HG03108 (cell line): Measurements from ENCODE around the gene DUSP6.

Experiments
- ATAC-seq: cut with Tn5 transposase; IDR thresholded peaks from one replicate; pipeline ENCODE4 v1.9.1; 2021; ENCODE audit warnings: moderate library complexity; ENCODE audit not compliant: unreplicated experiment

DUSP6 gene

DNA sequence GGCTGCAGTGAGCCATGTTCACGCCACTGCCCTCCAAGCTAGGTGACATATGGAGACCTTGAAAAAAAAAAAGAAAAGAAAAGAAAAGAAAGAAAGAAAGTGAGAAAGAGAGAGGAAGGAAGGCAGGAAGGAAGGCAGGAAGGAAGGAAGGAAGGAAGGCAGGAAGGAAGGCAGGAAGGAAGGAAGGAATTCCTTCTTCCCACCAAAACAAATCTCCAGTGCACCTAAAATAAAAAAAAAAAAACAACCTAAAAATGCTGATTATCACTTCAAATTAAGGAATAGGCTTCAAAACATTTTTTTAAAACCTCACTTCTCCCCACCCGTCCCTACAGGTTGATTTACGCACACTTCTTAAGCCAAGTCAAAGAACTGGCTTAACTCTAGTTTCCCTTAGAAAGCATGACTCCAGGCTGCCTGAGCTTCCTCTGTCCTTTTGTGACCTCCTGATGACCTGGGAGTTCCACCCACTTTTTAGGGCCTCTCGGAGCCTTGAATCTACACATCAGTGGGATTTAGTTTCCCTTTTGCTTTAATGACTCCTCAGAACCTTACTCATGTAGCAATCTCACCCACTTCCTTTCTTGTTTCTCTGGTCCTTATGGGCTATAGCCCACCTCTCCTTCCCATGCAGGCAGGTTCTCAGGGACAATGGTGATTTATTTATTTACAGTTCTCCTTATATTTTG is 18.6 kb downstream of the DUSP6 start:
- ATAC-seq, result no peak

DNA sequence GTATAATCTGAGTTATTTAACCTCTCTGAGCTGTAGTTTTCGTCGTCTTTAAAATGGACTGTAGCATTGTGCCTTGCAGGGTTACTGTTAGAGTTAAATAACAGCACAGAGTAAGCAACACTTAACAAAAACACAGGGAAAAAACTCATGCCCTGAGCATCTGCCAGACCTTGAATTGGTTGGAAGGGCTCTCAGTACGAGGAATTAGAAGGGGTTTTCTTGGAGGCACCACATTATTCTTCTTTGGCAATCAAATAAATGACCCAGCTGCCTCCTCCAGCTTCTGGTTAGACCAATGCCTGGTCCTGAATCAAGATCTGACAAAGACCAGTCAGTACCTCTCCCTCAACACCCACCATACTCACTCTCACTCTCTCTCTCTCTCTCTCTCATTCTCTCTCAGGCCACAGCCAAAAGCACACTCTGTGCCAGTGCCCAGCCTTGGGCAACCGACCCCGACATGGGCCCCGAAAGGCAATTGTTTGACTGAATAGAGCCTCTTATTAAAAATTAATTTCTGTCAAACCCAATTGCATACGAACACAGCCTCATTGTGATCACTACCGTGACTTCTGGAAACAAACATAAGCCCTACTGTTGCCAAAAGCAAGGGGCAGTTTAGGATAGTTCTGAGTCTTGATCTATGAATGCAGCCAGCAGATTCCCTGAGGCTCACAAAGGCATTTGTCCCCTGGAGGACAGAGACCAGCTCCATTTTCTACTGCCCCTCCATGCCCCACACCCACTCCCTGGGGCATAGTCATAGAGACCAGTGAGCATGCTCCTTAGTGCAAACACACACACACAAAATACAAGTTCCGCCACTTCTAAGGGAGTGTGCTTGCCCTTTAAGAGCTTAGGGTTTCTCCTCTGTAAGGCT is 23.9 kb downstream of the DUSP6 start:
- ATAC-seq, result no peak

DNA sequence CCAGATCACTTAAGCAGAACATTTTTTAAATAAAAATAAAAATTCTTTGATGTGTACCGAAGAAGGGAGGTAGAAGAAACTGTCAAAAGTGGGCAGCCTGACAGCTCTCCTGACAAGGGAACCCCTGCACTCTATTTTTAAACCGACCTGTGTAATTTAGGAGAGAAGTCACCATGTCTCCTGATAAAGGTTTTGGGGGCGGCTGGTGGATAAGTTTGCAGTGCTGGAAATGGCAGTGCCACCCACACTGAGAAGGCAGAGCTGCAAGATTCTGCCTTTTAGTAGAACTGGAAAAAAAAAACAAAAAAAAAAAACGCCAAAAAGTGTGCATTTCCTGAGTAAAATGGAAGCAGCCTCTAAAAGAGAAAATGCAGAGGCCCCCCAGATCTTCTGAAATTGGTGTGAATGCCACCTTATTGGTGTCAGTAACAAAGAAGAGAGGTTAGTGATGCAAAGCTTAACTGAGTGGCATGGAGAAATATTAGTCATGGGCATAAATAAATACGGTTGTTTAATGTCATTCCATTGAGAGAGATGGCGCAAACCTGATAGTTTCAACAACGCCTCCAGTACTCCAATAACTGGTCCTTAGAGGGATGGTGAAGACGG is 24.7 kb downstream of the DUSP6 start:
- ATAC-seq, result no peak

DNA sequence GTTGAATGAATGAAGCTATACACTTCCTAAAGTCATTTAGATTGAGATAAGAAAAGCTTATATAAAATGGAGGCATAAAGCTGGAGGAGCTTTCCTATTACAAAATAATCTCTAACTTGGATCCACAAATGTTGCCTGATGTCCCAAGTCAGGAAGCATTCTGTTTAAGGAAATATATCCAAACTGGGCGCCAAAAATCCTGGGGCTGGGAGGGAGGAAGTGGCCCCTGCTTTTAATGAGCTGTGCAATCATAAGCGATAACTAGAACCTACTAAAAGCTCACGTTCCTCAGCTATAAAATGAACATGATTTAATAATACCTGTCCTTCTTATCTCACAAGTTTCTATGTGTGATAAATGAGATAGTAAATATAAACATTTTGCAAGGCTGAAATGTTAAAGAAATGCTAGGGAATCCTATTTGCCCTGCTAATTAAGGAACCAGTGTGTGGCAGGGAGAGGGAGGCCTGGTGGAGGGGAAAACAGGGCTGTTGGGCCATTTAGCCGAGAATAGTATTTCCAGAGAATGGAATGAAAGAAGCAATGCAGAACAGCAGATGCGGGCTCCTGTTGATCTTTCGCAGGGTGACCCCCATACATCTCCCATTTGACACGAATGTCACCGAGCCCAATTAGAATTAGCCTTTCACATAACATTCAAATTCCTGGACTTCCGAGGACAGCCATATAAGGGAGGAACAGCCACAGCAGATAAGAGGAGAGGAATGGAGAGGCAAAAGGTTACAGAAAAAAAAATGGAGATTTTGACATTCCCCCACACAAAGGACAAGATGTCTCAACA is 25.9 kb downstream of the DUSP6 start:
- ATAC-seq, result no peak

DNA sequence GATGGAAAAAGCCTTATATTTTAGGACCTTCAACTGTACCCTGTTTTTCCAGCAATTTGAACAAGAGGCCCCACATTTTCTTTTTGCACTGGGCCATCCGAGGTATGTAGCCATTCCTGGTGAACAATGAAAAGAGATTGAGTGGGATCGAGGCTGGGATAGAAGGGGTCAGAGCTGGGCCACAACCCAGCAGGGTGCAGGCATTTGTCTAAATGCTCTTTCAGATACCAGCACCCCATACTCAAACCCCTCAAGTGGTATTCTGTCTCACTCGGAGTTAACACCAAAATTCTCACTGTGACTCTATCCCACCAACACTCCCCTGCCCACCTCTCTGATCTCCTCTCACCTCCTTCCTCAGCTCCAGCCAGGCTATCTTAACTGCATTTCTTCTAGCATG is 26.8 kb downstream of the DUSP6 start:
- no peak for ATAC-seq

DNA sequence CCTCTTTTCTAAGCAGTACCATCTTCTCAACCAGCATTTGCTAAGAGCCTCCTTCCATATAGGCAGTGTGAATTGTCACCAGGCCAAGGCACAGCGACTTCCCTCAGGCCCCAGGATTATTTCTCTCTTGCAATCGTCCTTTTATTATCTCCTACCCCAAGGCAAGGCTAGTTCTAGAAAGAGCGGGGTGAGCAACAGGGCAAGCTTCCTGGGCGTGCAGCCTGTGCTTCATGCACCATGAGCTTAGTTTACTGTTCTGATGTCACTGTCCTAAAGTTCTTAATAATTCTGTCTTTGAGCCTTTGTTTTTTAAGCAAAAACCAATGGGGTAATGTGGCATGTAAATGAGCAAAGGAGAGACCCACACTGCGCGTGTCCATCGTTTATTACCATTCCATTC is 27.9 kb downstream of the DUSP6 start:
- no peak for ATAC-seq

DNA sequence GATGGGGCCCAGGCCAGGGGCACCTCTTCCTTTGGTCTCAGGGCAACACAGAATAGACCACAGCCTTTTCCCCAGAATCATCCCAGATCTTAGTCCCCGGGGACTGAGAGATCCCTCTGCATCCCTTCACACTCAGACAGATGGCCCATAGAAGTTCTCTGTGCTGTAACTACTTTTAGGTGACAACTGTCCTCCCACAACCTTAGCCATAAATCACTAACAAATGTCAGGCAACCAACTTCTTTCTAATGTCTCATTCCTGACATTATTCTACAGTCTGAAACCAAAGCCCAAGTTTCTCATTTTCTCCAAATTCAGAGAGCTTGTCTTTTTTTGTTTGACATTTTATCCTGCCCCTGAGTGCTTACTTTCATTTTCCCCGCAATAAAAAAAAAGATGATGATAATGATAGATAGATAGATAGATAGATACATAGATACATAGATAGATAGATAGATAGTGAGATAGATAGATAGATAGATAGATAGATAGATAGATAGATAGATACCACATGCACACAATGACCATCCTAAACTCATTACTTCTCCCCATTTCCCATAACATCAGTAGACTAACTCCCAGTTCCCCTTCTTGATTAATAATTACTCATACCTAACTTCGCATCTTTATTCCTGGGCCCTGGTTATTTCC is 28.6 kb downstream of the DUSP6 start:
- no peak for ATAC-seq

DNA sequence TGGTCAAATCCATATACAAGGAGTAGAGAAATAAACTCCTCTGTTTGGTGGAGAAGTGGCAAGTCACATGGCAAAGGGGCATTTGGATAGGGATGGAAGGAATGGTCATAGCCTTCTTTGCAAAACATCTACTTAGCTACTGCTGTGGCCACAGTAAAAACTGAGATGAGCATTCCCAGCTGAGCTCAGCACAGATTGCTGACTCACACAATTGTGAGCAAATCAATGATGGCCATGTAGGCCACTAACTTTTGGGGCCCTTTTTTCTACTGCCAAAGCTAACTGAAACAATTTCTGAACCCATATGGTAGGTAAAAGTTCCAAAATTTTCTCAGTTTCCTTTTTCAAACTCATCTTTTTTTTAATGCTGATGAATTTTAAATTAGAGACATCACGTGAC is 31.6 kb downstream of the DUSP6 start:
- ATAC-seq, result no peak

DNA sequence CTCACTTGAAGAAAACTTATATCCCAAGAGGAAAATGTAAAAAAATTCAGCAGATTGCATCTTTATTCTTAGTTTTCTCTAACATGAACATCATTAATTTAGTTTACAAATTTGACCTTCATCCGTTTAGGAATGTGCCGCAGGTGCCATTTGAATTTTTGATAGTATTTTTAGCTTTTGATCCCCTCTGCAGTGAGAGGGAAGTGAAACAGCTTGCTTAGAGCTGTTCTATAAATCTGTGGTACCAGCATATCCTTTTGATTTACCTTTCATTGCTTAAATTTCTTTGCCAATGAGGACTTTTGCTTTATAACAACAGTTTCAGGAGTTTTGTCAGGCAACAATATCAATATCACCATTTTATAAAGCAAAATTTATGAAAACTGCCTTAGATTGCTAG is 32.7 kb downstream of the DUSP6 start:
- ATAC-seq, result no peak

DNA sequence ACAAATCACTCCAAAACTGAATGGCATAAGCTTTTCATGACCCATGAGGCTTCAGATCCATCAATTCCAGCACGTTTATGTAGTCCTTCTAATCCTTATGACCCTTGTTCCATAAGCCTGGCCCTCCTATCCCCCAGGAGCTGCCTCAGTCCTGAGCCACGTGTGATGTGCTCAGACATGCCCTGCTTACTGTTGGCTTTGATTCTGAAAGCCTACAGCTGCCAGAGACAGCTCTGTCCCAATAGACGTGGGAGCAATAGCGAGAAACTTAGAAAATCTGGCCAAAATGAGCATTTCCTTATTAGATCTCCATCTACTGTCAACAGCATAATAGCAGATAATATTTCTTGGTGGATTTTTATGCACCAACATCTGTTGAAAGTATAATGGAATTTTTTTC is 33.2 kb downstream of the DUSP6 start:
- ATAC-seq, result no peak

DNA sequence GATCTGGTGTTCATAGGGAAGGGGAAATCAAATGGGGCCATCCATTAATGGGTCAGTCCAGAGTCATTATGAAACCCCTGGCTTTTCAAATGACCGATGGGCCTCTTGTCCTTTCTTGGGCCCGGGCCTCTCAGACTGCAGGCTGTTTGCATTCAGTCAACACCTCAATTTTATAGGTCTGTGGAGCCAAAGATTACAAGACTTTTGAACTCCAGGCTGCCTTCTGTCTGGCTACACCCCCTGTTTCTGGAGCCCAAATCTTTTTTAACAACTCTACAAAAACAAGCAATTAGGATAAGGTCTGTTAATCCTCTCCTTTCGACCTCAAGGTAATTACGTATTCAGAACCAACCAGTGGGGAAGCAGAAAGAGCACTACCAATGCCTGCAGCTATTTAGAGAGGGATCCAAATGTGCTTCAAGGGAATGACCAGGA is 35.6 kb downstream of the DUSP6 start:
- ATAC-seq, result no peak

DNA sequence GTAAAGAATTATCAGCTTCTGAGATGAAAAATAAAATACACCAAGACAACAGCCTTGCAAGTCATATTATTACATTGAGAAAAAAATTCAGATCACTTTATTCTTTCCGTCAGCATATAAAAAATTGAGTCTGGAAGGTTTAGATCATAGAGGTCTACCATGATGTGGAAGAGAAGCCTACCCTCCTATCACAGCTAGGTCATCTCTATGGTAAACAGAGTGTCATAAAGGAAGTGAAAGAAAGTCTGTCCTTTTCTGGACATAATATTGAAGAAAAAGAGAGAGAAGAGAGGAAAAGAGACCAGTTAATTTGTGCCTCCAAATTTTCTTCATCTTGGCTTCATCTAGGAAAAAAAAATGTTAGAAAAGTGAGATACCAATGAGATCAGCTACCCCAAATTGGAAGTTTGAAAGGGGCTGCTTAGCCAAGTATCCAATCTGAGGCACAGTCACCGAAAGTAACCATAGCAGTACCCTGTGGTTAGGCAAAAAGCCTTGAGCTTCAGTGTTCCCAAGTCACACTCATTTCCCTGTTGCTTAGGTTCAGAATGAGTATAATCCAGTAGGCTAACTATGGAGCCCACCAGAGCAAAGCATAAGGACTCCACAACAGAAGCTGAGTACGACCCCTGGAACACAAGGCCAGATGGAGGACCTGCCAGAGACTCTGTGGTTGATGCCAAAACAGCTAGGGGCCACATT is 38.1 kb downstream of the DUSP6 start:
- no peak for ATAC-seq

DNA sequence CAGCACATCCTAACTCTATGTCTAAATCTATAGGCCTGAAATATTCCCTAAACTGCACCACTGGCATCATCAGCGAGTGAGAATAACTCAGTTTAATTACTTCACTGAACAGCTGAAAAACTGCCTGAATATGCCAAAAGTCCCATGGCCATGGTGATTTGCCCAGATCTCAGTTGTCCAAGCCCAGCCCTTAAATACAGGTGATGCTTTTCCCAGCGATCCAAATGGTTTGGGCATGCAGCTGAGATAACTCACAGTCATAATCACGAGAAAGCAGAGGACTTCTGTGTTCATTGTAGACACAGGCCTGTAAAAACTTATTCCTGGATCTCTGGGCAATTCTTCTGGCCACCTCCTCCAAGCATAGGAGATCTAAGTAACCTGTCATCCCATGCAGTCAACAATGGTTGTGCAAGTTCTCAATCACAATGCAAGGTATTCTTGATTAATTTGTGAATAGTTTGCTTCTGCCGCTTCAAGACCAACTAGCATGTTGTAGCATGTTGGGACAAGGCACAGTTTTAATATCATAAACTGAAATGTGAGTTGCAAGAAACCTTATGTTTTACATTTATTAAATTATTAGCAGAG is 40.5 kb downstream of the DUSP6 start:
- no peak for ATAC-seq

DNA sequence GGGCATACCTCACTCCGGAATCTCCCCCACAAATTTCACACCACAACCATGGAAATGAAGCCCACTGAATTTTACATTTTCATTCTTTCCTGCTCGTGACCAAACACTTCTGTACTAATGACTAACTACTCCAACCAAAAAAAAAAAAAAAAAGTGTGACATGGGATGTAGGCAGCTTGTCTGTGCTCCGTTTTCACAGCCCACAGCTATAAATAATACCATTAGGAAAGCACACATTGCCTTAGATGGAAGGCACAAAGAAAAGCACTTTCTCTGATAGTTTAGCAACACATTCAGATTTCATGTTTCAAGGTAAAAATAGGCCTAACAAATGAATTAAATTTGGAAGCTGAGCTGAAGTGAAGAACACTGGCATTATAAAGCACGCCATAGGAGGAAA is 42.5 kb downstream of the DUSP6 start:
- no peak for ATAC-seq

DNA sequence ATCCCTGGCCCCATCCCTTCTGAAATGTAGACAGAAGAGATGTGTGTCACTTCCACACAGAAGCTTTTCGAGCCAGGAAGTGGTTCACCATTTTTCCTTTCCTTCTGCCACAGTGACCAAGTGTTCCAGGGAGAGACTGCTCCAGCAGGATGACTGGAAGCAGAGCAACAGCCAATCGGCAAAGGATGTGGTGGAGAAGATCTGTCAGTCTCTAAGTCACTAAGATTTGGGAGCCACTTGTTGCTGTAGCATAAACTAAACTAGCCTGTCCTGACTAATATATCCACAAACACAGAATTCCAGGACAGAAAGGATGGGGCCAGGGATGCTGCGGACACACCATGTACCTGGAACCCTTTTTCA is 42.9 kb downstream of the DUSP6 start:
- no peak for ATAC-seq

DNA sequence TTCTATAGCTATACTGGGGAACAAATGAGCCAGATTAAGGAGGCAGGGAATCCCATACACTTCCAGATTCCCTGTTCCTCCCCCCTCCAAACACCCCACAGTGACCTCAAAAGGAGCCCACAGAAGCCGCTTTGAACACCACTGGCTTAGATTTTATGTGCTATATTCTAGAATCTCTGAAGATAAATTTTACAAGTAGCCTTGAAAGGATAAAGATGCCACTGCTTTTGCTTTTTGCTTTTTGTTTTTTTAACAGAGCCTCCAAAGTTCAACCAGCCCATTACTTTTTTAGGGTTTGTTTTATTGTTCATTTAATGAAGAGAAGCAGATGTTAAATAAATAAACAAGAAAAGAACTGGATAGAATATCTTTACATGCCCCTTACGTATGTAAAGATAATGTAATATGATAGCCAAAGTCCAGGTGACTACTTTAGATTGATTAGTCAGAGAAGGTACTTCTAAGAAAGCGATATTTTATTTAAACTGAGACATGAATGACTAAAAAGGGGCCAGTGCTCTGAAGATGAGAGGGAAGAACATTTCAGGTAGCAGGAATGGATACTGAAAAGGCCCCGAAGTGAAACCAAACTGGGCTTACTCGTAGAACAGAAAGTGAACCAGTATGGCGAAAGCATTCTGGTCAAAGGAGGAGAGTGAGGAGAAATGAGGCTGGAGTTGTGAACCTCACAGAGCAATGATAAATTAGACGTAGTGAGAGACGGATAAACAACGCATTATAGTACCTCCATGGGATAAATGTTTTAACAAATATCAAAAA is 44.6 kb downstream of the DUSP6 start:
- no peak for ATAC-seq

DNA sequence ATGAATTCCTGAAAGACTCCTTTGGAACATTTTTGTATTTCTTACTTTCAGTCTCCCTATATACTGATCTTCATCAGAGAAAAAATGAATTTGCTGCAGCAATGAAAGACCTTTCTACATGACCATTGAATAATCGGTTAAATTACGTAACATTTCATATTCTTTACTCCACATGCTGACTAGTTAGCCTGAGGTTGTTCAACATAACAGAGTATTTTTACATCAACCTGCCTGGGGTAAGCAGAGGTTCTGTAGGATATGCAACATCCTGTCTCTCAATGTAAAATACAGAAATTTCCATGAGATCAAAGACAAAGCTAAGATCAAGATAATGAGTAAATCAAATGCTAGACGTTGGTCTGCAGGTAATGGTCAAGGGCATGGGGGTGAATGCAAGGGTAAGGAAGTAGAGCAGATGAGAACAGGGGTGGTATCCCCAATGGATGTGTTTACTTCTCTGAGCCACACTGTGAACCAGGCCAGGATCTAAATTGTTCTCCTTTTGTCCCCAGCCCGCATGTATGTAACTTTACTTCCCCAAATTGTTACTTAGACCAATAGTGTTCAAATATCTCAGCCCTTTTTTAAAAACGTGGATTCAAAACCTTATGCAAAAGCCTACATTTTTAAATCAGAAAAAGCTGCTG is 45.4 kb downstream of the DUSP6 start:
- no peak for ATAC-seq

DNA sequence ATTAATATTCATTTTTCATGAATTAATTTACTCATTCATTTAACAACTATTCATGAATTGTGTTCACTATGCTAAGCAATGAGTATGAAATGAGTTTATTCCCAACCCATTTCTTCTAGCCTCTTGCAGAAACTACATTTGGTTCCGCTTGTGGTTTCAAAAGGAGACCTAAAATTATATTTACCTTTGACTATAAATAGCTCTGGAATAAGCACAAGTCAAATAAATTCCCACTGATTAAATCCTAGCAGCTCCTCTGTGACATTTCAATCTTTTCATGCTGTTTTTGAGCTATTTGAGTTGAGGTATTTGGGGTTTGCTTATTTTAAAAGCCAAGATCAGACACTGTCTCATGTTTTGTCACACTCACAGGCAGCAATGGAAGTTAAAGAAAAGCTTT is 46.9 kb downstream of the DUSP6 start:
- ATAC-seq, result no peak

DNA sequence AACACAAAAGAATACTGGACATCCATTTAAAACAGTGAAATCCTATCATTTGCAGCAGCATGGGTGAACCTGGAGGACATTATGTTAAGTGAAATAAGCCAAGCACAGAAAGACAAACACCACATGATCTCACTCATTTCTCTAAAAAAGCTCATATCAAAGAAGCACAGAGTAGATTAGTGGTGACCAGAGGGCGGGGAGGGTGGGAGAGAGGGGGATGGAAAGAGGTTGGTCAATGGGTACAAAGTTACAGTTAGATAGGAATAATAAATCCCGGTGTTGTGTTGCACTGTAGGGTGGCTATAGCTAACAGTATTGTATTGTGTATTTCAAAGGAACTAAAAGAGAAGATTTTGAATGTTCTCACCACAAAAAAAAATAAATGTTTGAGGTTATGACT is 52.4 kb downstream of the DUSP6 start:
- no peak for ATAC-seq
